HG03439 (cell line): Measurements from ENCODE around the gene KCP.

ENCODE experiments used
- ATAC-seq: cut with Tn5 transposase; IDR thresholded peaks from one replicate; pipeline ENCODE4 v1.9.1; 2021; ENCODE audit warnings: mild to moderate bottlenecking, moderate library complexity; ENCODE audit not compliant: unreplicated experiment

The KCP gene

GRCh38 chr7:128908750-128909624 lies 1.5 kb downstream of the KCP start:
- no peak for ATAC-seq

- ATAC-seq, result no peak
These were observed 3.5 kb downstream of the KCP start for GRCh38 chr7:128906766-128907559.

GRCh38 chr7:128906001-128906765 lies 4.3 kb downstream of the KCP start:
- no peak for ATAC-seq

- no peak for ATAC-seq
These were observed 5.9 kb downstream of the KCP start for GRCh38 chr7:128904381-128905197.

GRCh38 chr7:128903621-128904361 lies 6.7 kb downstream of the KCP start:
- ATAC-seq, result no peak

- ATAC-seq, result no peak
These were observed 7.5 kb downstream of the KCP start for GRCh38 chr7:128902761-128903585.

GRCh38 chr7:128900237-128900636 lies 10.3 kb downstream of the KCP start:
- ATAC-seq, result no peak

- ATAC-seq, result no peak
These were observed 11.1 kb downstream of the KCP start for GRCh38 chr7:128899392-128899791.

GRCh38 chr7:128895320-128895719 lies 15.2 kb downstream of the KCP start:
- no peak for ATAC-seq

- ATAC-seq, result no peak
These were observed 16.4 kb downstream of the KCP start for GRCh38 chr7:128894101-128894440.

- ATAC-seq, result no peak
These were observed 17.0 kb downstream of the KCP start for GRCh38 chr7:128893251-128894100.

- no peak for ATAC-seq
These were observed 17.8 kb downstream of the KCP start for GRCh38 chr7:128892521-128893250.

GRCh38 chr7:128891942-128892269 lies 18.6 kb downstream of the KCP start:
- no peak for ATAC-seq

GRCh38 chr7:128891110-128891941 lies 19.2 kb downstream of the KCP start:
- no peak for ATAC-seq

GRCh38 chr7:128890306-128891109 lies 20.0 kb downstream of the KCP start:
- ATAC-seq, result no peak

GRCh38 chr7:128889121-128889520 lies 21.4 kb downstream of the KCP start:
- ATAC-seq, result no peak
